HG03575 (cell line): ENCODE measurements around the gene ARHGEF37.
"Not testable (repeated sequence)": the region's sequence is repeated elsewhere in the genome, so short reads cannot be mapped to it uniquely, and the experiment has no call there.

ENCODE experiments used
- ATAC-seq: cut with Tn5 transposase; IDR thresholded peaks from one replicate; pipeline ENCODE4 v1.9.1; 2021; ENCODE audit not compliant: unreplicated experiment, insufficient number of reproducible peaks, low FRiP score; ENCODE audit errors: extremely low read depth

The ARHGEF37 gene, protein sequence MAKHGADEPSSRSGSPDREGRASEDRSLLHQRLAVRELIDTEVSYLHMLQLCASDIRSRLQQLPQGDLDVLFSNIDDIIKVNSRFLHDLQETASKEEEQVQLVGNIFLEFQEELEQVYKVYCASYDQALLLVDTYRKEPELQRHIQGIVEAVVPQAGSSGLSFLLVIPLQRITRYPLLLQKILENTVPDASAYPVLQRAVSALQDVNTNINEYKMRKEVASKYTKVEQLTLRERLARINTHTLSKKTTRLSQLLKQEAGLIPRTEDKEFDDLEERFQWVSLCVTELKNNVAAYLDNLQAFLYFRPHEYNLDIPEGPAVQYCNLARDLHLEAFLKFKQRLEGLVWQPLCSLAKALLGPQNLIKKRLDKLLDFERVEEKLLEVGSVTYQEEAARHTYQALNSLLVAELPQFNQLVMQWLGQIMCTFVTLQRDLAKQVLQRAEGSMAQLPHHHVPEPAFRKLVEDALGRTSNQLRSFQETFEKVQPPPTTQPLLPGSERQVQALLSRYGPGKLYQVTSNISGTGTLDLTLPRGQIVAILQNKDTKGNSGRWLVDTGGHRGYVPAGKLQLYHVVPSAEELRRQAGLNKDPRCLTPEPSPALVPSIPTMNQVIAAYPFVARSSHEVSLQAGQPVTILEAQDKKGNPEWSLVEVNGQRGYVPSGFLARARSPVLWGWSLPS

GRCh38 chr5:149581192-149581861 is at the start of gene ARHGEF37:
Gene ARHGEF37, plus strand, starts transcription at chr5:149581498. Its CDS starts 16,272 bp downstream, at chr5:149597770.
- ATAC-seq = no peak

- no peak for ATAC-seq
Observed at GRCh38 chr5:149532413-149532812, 48.9 kb upstream of the ARHGEF37 start.

DNA sequence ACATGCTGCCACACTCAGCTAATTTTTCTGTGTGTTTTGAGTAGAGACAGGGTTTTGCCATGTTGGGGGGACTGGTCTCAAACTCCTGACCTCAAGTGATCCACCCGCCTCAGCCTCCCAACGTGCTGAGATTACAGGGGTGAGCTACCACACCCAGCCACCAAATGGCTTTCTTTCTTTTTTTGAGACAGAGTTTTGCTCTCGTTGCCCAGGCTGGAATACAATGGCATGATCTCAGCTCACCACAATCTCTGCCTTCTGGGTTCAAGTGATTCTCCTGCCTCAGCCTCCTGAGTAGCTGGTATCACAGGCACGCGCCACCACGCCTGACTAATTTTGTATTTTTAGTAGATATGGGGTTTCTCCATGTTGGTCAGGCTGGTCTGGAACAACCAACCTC is 45.5 kb upstream of the ARHGEF37 start:
- ATAC-seq = not testable (repeated sequence)

DNA sequence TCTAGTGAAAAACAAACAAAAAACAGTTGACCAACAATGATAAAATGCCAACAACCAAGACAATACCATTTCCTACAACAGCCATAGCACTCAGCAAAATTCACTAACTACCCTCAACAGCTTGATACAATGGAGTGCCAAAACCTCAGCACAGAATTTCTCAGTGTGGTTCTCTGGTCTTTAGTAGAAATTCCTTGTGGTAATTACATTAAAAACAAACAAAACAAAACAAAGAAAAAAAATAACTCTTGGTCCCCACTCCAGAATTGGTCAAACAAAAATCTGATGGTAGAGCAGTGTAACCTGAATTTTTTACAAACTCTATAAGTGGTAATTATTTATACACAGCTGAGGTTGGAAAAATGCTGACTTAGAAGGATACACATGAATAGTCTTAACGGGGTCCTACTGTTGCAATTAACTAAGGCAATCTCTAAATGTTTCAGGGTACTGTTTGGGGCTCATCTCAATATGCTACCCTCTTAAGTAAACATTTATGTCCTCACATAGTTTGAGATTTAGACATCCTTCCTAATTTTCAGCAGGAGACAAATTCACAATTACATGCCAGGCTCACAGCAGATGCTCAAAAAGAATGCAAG is 43.8 kb upstream of the ARHGEF37 start:
- no peak for ATAC-seq

DNA sequence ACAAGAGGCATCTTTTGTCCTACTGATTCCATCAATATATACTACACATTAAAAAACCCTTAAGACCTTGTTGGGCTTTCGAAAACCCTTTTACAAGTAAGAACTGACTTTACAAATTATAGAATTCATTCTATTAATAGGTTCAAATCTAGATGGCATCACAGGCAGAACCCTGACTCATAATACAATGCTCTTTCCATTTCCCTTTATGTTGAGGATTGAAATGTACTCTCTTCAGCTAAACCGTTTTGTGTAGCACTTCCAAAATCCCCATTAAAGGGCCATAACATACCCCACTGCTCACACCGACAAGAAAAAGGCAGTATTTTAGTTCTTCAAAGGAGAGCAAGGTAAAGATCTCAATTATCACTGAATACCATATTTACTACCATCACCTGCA is 41.2 kb upstream of the ARHGEF37 start:
- ATAC-seq = no peak

- ATAC-seq = no peak
Observed at GRCh38 chr5:149541893-149542292, 39.4 kb upstream of the ARHGEF37 start.

GRCh38 chr5:149543361-149544027 is 37.8 kb upstream of the ARHGEF37 start:
- no peak for ATAC-seq

- ATAC-seq = no peak
Observed at GRCh38 chr5:149544028-149544420, 37.3 kb upstream of the ARHGEF37 start.

DNA sequence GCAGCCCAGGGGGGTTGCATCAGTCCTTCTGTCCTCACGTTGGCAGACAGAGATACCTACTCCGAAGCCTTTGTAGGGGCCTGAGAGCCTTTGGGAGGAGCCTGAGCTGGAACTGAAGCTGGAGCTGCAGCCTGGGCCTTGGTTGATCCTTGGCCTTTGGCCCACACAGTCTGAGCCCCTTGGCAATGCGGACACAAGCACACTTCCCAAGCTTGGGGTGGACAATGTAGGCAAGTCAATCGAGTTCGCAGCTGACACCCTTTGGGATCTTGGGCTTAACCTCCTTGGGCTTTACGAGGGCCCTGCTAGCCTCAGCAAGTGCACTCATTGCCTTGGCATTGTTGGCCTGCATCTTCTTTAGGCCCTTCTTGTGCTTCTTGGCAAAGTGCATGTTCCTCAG is 36.0 kb upstream of the ARHGEF37 start:
- no peak for ATAC-seq

DNA sequence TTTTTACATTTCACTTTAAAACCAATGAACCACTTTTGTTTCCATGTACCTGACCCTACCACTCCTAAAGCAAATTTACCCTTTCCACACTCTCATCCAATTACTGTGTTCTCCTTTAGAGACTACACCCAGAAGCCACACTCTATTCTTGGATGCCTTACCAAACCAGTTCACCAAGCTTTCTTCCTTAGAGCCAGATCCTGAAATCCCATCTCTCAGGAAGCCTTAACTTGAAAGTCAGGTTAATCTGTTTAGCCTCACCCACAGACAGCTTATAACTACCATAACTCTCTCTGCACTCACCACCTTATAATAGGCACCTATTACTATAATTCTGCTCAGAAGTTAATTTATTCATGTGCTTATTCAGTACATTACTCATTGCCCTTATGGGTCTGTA is 34.3 kb upstream of the ARHGEF37 start:
- no peak for ATAC-seq

- ATAC-seq = no peak
Observed at GRCh38 chr5:149549461-149550267, 31.6 kb upstream of the ARHGEF37 start.

GRCh38 chr5:149550268-149550583 is 31.1 kb upstream of the ARHGEF37 start:
- no peak for ATAC-seq

DNA sequence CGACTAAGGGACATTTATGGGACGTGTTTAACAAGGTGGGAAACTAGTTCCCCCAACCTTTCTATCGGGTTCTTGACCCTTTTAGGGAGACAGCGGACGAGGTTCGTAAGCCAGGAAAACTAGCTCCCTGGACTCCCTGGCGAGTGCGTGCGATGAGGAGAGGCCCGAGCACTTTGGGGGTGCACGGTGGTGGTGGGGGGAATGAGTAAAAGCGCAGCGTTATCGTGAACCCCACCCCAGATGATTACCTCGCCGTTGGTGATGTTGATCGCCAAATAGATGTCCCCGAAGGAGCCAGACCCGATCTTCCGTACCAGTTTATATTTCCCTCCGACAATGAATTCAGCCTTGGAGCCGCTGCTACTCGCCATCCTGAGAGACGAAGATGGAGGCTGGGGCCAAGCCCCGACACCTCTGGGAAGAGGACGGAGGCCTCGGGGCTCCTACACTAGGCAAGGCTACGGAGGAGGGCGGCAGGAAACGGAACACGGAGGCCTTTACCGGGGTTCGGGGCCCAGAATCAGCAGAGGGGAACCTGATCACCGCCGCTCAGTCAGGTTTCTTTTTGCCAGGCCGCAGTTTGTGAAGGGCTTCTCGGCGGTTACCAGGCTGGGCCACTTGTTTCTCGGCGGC is 30.6 kb upstream of the ARHGEF37 start:
- no peak for ATAC-seq

- peak; percentile 80 for ATAC-seq
Observed at GRCh38 chr5:149551227-149552037, 29.9 kb upstream of the ARHGEF37 start, which contains the start of gene CSNK1A1. Gene CSNK1A1, minus strand, starts transcription at chr5:149551439. Its CDS starts 475 bp downstream, at chr5:149550964.

GRCh38 chr5:149552038-149552494 is 29.2 kb upstream of the ARHGEF37 start:
- no peak for ATAC-seq

- no peak for ATAC-seq
Observed at GRCh38 chr5:149552553-149553160, 28.6 kb upstream of the ARHGEF37 start.

DNA sequence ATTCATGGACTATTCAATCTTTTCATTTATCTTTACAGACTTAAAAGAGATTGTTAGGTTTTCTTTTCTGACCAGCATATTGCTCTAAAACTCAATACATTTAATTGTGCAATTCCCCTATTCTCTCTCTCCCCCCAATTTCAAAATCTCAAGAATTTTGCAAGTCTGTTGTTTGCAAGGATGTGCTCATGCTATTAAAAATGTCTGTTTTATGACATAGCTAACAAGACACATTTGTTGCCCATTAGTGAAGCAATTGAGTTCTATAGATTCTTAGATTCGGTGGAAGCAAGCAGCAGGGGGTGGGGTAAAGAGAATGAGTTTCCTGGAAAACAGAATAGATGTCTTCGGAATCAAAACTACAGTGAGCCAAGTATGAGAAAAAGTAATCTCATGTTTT is 21.6 kb upstream of the ARHGEF37 start:
- ATAC-seq = no peak
